HG03060 (cell line): Measurements from ENCODE around the gene CACNG4.
"Not testable (repeated sequence)": the region's sequence is repeated elsewhere in the genome, so short reads cannot be mapped to it uniquely, and the experiment has no call there.

Source experiments
- ATAC-seq: cut with Tn5 transposase; IDR thresholded peaks from one replicate; pipeline ENCODE4 v1.9.1; 2021; ENCODE audit warnings: low read depth, moderate number of reproducible peaks; ENCODE audit not compliant: unreplicated experiment

CACNG4 gene

GRCh38 chr17:66960613-66961012, 3.9 kb upstream of the CACNG4 start:
- no peak for ATAC-seq

- no peak for ATAC-seq
These were observed 992 bp upstream of the CACNG4 start for GRCh38 chr17:66963521-66963908.

GRCh38 chr17:66964930-66965800, 658 bp downstream of the CACNG4 start:
- no peak for ATAC-seq

- no peak for ATAC-seq
These were observed 1.3 kb downstream of the CACNG4 start for GRCh38 chr17:66965801-66966262.

GRCh38 chr17:66966298-66966697, 1.8 kb downstream of the CACNG4 start:
- ATAC-seq, result no peak

- ATAC-seq, result no peak
These were observed 2.4 kb downstream of the CACNG4 start for GRCh38 chr17:66966704-66967418.

- no peak for ATAC-seq
These were observed 3.5 kb downstream of the CACNG4 start for GRCh38 chr17:66967837-66968543.

GRCh38 chr17:66968916-66969315, 4.4 kb downstream of the CACNG4 start:
- ATAC-seq, result no peak

GRCh38 chr17:66970140-66970539, 5.6 kb downstream of the CACNG4 start:
- no peak for ATAC-seq

- ATAC-seq, result no peak
These were observed 6.3 kb downstream of the CACNG4 start for GRCh38 chr17:66970797-66971196.

GRCh38 chr17:66971264-66971663, 6.8 kb downstream of the CACNG4 start:
- no peak for ATAC-seq

- no peak for ATAC-seq
These were observed 7.4 kb downstream of the CACNG4 start for GRCh38 chr17:66971730-66972441.

GRCh38 chr17:66972442-66972830, 7.9 kb downstream of the CACNG4 start:
- ATAC-seq, result not testable (repeated sequence)

GRCh38 chr17:66975188-66975587, 10.7 kb downstream of the CACNG4 start:
- no peak for ATAC-seq

GRCh38 chr17:66975614-66976378, 11.3 kb downstream of the CACNG4 start:
- no peak for ATAC-seq

- no peak for ATAC-seq
These were observed 11.8 kb downstream of the CACNG4 start for GRCh38 chr17:66976379-66976663.

GRCh38 chr17:66976781-66977201, 12.3 kb downstream of the CACNG4 start:
- ATAC-seq, result no peak

GRCh38 chr17:66978514-66979061, 14.1 kb downstream of the CACNG4 start:
- no peak for ATAC-seq

- no peak for ATAC-seq
These were observed 16.4 kb downstream of the CACNG4 start for GRCh38 chr17:66980896-66981295.
